HepG2 (cell line): ENCODE measurements around the gene NUDT14. TPM values are rescaled to one million over a fixed set of nuclear protein-coding genes. Genes with fewer than 3 reads are reported as not detected.

Source experiments
- ATAC-seq: fragments of 200-7000 bp; cut with Tn5 transposase; 3 replicates; pipeline ENCODE4 v1.9.1; 2020; ENCODE audit warnings: mild to moderate bottlenecking, moderate library complexity
- BruUV-seq: library from RNA; stranded (reverse); fragments of 400-500 nt; replicated peaks from 2 replicates; lab custom pipeline; 2021; lab: Mats Ljungman, UMichigan
- CTCF ChIA-PET: fragments of 300-600 bp; formaldehyde crosslinking; extraction: SDS; loops from one replicate; lab custom pipeline; 2021; ENCODE audit warnings: low total read pairs, inconsistent platforms, low intra/inter-chr PET ratio; lab: Yijun Ruan, JAX
- POLR2A ChIA-PET: fragments of 350-600 bp; sonication (Branson Sonifier 250); formaldehyde crosslinking; loops from one replicate; lab custom pipeline; 2020; ENCODE audit warnings: antibody characterized with exemption, inconsistent platforms; lab: Yijun Ruan, JAX
- DNase-seq: peaks from one replicate; pipeline ENCODE4 v3.0.0-alpha.2; 2015; ENCODE audit warnings: low spot score
- FAIRE-seq: peaks from 3 replicates; lab custom pipeline; 2011; peaks lifted over from hg19 to GRCh38; lab: Jason Lieb, UNC
- H2AFZ ChIP-seq: one replicate; pipeline ENCODE4 v1.6.1; 2011; ENCODE audit warnings: low read length, inconsistent platforms
- H3K27ac ChIP-seq: fragments of 300-600 bp; 3 replicates; pipeline ENCODE4 v1.8.0; 2011; ENCODE audit warnings: mixed run types, mild to moderate bottlenecking, mixed read lengths, low read length, inconsistent platforms; ENCODE audit not compliant: insufficient read depth; ENCODE audit errors: extremely low read length
- H3K27me3 ChIP-seq, 2 experiments: fragments of 200-600 bp in 1 of 2; 2 replicates in 1 of 2; 3 replicates in 1 of 2; pipeline versions ENCODE4 v1.6.0 to v1.8.0; 2011; ENCODE audit warnings: low read length in 2 of 2, mild to moderate bottlenecking in 2 of 2, moderate library complexity in 2 of 2, inconsistent platforms in 1 of 2; ENCODE audit not compliant: insufficient read depth in 2 of 2, control insufficient read depth in 1 of 2
- H3K36me3 ChIP-seq, 2 experiments: fragments of 200-600 bp in 1 of 2; replicated peaks in 1 of 2; 2 replicates in 1 of 2; 3 replicates in 1 of 2; pipeline versions ENCODE4 v1.5.1 to v1.8.0; 2011; ENCODE audit warnings: low read length in 2 of 2, inconsistent platforms in 1 of 2; ENCODE audit not compliant: insufficient read depth in 2 of 2, control insufficient read depth in 1 of 2
- H3K4me1 ChIP-seq: 2 replicates; pipeline ENCODE4 v1.5.1; 2012; ENCODE audit warnings: low read length, inconsistent platforms; ENCODE audit not compliant: insufficient read depth
- H3K4me2 ChIP-seq: 2 replicates; pipeline ENCODE4 v1.6.0; 2011; ENCODE audit warnings: low read depth, low read length, inconsistent platforms
- H3K4me3 ChIP-seq, 3 experiments: fragments of 200-600 bp in 1 of 3; sonication (generic), shearing (Covaris generic) in 1 of 3; replicated peaks in 1 of 3; 2 replicates each; pipeline ENCODE4 v1.5.1; 2011 to 2016; ENCODE audit warnings: low read length in 3 of 3, inconsistent platforms in 2 of 3, low read depth in 2 of 3, mild to moderate bottlenecking in 2 of 3, control low read depth in 1 of 3, mixed read lengths in 1 of 3; ENCODE audit not compliant: insufficient read depth in 1 of 3
- H3K79me2 ChIP-seq: one replicate; pipeline ENCODE4 v1.6.1; 2011; ENCODE audit warnings: low read length, inconsistent platforms; ENCODE audit not compliant: insufficient read depth
- H3K9ac ChIP-seq: 2 replicates; pipeline ENCODE4 v1.6.0; 2011; ENCODE audit warnings: mild to moderate bottlenecking, low read depth, low read length, inconsistent platforms; ENCODE audit not compliant: insufficient read depth
- H3K9me3 ChIP-seq: 2 replicates; pipeline ENCODE4 v1.5.1; 2012; ENCODE audit warnings: mild to moderate bottlenecking, low read length
- H4K20me1 ChIP-seq: 2 replicates; pipeline ENCODE4 v1.6.0; 2011; ENCODE audit warnings: inconsistent platforms, mild to moderate bottlenecking, low read length, moderate library complexity; ENCODE audit not compliant: insufficient read depth
- ASH2L ChIP-seq: fragments of 300-600, 200-600 bp; sonication (generic); IDR thresholded peaks from 2 replicates; pipeline ENCODE4 v1.7.0; 2017; ENCODE audit warnings: low read depth, mild to moderate bottlenecking, moderate library complexity, mixed read lengths, low read length; ENCODE audit not compliant: insufficient read length
- JUNB ChIP-seq: sonication (generic); formaldehyde crosslinking; IDR thresholded peaks from 2 replicates; pipeline ENCODE4 v1.8.0; 2022; ENCODE audit warnings: missing genetic modification reagents, mild to moderate bottlenecking, borderline replicate concordance
- MYC ChIP-seq: sonication (generic); formaldehyde crosslinking; IDR thresholded peaks from 2 replicates; pipeline ENCODE4 v1.9.0; 2021; ENCODE audit warnings: missing genetic modification reagents, borderline replicate concordance
- NFYB ChIP-seq: sonication (generic); formaldehyde crosslinking; IDR thresholded peaks from 2 replicates; pipeline ENCODE4 v1.4.0; 2020; ENCODE audit warnings: missing genetic modification reagents
- PCBP1 ChIP-seq: fragments of 200-400 bp; formaldehyde crosslinking; IDR thresholded peaks from 2 replicates; pipeline ENCODE4 v1.6.1; 2017; ENCODE audit warnings: mild to moderate bottlenecking, low read depth, low read length, borderline replicate concordance
- RARG ChIP-seq: sonication (generic); formaldehyde crosslinking; IDR thresholded peaks from 2 replicates; pipeline ENCODE4 v1.4.0; 2020; ENCODE audit warnings: low read depth, mild to moderate bottlenecking, missing genetic modification reagents
- TOE1 ChIP-seq: sonication (generic); formaldehyde crosslinking; IDR thresholded peaks from 2 replicates; pipeline ENCODE4 v1.4.0; 2020; ENCODE audit warnings: mild to moderate bottlenecking, missing genetic modification reagents
- ZBTB1 ChIP-seq: sonication (generic); formaldehyde crosslinking; IDR thresholded peaks from 2 replicates; pipeline ENCODE4 v1.4.0; 2020; ENCODE audit warnings: missing genetic modification reagents, borderline replicate concordance
- ZNF253 ChIP-seq: sonication (generic); formaldehyde crosslinking; IDR thresholded peaks from 2 replicates; pipeline ENCODE4 v1.8.0; 2022; ENCODE audit warnings: mild to moderate bottlenecking, missing genetic modification reagents, borderline replicate concordance
- ZNF383 ChIP-seq: sonication (generic); formaldehyde crosslinking; IDR thresholded peaks from 2 replicates; pipeline ENCODE4 v1.4.0; 2020; ENCODE audit warnings: missing genetic modification reagents, mild to moderate bottlenecking, borderline replicate concordance
- ZNF44 ChIP-seq: sonication (generic); formaldehyde crosslinking; IDR thresholded peaks from 2 replicates; pipeline ENCODE4 v1.5.1; 2020; ENCODE audit warnings: mild to moderate bottlenecking, missing genetic modification reagents
- ZNF501 ChIP-seq: sonication (generic); formaldehyde crosslinking; IDR thresholded peaks from 2 replicates; pipeline ENCODE4 v1.5.1; 2020; ENCODE audit warnings: mild to moderate bottlenecking, moderate library complexity, missing genetic modification reagents
- ZNF569 ChIP-seq: sonication (generic); formaldehyde crosslinking; IDR thresholded peaks from 2 replicates; pipeline ENCODE4 v1.5.0; 2020; ENCODE audit warnings: mild to moderate bottlenecking, missing genetic modification reagents, moderate library complexity, borderline replicate concordance
- WGBS: methylation state at CpG from one replicate; pipeline ENCODE4 v1.1.6; 2017; ENCODE audit warnings: low lambda C conversion rate; 5-methylcytosine and 5-hydroxymethylcytosine counted together
- in situ Hi-C: cut with HindIII; loops from 2 replicates; pipeline ENCODE4 v1.10.0; 2017; ENCODE audit warnings: low pct_unique_long_range_greater_than_20kb; ENCODE audit not compliant: extremely low pct_ligation_motif_present
- intact Hi-C: fragments of 100-400 bp; cut with micrococcal nuclease; formaldehyde crosslinking; loops from one replicate; pipeline ENCODE4 v1.10.0; 2022; ENCODE audit not compliant: unreplicated experiment
- polyA plus RNA-seq, 8 experiments: library from polyadenylated mRNA; depleted of rRNA in 3 of 8; stranded (reverse) in 7 of 8; unstranded in 1 of 8; fragments of >200 nt; fragmentation: Illumina TruSeq in 4 of 8; extraction: Trizol in 4 of 8; gene quantifications; 2 replicates each; pipeline versions ENCODE4 v1.2.1 to v1.2.3, GENCODE V29; 2011 to 2016; ENCODE audit warnings: low read depth in 4 of 8, missing spikeins in 1 of 8, mixed read lengths in 1 of 8; ENCODE audit not compliant: insufficient read depth in 1 of 8
- total RNA-seq, 5 experiments: library from RNA; depleted of rRNA; stranded (reverse); fragments of >200 nt; fragmentation: Illumina TruSeq; extraction: Trizol; gene quantifications; 2 replicates each; pipeline ENCODE4 v1.2.3, GENCODE V29; 2016; ENCODE audit warnings: low read depth in 1 of 5
- TF ChIP-seq, protein P1 (sequence below): sonication (generic); formaldehyde crosslinking; IDR thresholded peaks from 2 replicates; pipeline ENCODE4 v1.4.0; 2020; ENCODE audit warnings: mild to moderate bottlenecking, missing genetic modification reagents, borderline replicate concordance
- TF ChIP-seq, protein P2 (sequence below): sonication (generic); formaldehyde crosslinking; IDR thresholded peaks from 2 replicates; pipeline ENCODE4 v1.5.0; 2020; ENCODE audit warnings: mild to moderate bottlenecking, missing genetic modification reagents, borderline replicate concordance
- TF ChIP-seq, protein P3 (sequence below): IDR thresholded peaks from 2 replicates; pipeline ENCODE4 v1.4.0; 2020; ENCODE audit warnings: mild to moderate bottlenecking, missing genetic modification reagents

The NUDT14 gene
- total and polyA plus RNA-seq, 2 of the 13 experiments (the other 11 are each of a cell fraction or from before 2014, with no cell fraction given), result 5.8 to 6.1 TPM

DNA sequence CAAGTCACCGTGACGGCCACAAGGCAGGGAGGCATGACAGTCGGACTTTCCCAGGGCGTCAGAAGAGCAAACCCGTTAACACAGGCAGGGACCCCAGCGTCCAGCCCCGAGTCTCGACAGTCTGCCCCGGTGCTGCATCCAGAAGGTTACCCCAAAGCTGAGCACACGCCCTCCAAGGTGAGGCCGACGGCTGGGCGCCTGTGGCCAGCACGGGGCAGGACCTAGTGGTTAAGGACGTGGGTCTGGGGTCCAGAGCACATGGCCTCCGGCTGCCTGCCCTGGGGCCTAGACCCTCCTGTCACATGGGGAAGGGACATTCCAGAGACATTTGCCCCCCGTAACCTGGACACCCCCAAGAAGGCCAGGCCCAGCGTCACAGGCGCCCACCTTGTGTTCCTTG lies 37.5 kb upstream of the NUDT14 start:
- no peaks in the 10 kb centered on the region for H3K4me1 ChIP-seq
- ATAC-seq (no peak), DNase-seq (no peak), FAIRE-seq (no peak)
- in situ Hi-C loops, result no loop called here
- no peak overlapping the region for H3K4me3 ChIP-seq
- H3K9ac ChIP-seq, result no peak overlapping the region
- ChIA-PET POLR2A (no interaction called here), CTCF (no interaction called here)
- WGBS, result 100% methylated on average over 6 of the region's 19 CpGs
- H4K20me1 ChIP-seq, result no peaks in the 10 kb centered on the region
- H3K27ac ChIP-seq, result no peak overlapping the region
- no peaks in the 10 kb centered on the region for H3K9me3 ChIP-seq
- no peak overlapping the region for H3K4me2 ChIP-seq
- no peaks in the 10 kb centered on the region for H3K79me2 ChIP-seq
- peaks cover 20 to 23% of the 10 kb centered on the region in 2 experiments; a peak in 4 of 5 replicates for H3K36me3 ChIP-seq
- TF ChIP-seq JUNB (no peak), ZBTB1 (CRISPR knock-in tag) (no peak), ZNF501 (CRISPR knock-in tag) (no peak), TOE1 (no peak), ASH2L (no peak), ZNF44 (CRISPR knock-in tag) (no peak), RARG (no peak), ZNF253 (no peak), MYC (CRISPR knock-in tag) (no peak), ZNF383 (CRISPR knock-in tag) (no peak), NFYB (CRISPR knock-in tag) (no peak), ZNF569 (no peak), PCBP1 (no peak)
- TF ChIP-seq, protein P1, sequence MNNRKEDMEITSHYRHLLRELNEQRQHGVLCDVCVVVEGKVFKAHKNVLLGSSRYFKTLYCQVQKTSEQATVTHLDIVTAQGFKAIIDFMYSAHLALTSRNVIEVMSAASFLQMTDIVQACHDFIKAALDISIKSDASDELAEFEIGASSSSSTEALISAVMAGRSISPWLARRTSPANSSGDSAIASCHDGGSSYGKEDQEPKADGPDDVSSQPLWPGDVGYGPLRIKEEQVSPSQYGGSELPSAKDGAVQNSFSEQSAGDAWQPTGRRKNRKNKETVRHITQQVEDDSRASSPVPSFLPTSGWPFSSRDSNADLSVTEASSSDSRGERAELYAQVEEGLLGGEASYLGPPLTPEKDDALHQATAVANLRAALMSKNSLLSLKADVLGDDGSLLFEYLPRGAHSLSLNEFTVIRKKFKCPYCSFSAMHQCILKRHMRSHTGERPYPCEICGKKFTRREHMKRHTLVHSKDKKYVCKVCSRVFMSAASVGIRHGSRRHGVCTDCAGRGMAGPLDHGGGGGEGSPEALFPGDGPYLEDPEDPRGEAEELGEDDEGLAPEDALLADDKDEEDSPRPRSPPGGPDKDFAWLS (CRISPR knock-in tag), result no peak
- TF ChIP-seq, protein P2, sequence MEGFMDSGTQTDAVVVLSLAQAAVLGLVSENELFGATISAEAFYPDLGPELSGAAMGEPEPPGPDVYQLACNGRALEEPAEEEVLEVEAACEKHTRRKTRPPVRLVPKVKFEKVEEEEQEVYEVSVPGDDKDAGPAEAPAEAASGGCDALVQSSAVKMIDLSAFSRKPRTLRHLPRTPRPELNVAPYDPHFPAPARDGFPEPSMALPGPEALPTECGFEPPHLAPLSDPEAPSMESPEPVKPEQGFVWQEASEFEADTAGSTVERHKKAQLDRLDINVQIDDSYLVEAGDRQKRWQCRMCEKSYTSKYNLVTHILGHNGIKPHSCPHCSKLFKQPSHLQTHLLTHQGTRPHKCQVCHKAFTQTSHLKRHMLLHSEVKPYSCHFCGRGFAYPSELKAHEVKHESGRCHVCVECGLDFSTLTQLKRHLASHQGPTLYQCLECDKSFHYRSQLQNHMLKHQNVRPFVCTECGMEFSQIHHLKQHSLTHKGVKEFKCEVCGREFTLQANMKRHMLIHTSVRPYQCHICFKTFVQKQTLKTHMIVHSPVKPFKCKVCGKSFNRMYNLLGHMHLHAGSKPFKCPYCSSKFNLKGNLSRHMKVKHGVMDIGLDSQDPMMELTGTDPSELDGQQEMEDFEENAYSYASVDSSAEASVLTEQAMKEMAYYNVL (CRISPR knock-in tag), result no peak
- TF ChIP-seq, protein P3, sequence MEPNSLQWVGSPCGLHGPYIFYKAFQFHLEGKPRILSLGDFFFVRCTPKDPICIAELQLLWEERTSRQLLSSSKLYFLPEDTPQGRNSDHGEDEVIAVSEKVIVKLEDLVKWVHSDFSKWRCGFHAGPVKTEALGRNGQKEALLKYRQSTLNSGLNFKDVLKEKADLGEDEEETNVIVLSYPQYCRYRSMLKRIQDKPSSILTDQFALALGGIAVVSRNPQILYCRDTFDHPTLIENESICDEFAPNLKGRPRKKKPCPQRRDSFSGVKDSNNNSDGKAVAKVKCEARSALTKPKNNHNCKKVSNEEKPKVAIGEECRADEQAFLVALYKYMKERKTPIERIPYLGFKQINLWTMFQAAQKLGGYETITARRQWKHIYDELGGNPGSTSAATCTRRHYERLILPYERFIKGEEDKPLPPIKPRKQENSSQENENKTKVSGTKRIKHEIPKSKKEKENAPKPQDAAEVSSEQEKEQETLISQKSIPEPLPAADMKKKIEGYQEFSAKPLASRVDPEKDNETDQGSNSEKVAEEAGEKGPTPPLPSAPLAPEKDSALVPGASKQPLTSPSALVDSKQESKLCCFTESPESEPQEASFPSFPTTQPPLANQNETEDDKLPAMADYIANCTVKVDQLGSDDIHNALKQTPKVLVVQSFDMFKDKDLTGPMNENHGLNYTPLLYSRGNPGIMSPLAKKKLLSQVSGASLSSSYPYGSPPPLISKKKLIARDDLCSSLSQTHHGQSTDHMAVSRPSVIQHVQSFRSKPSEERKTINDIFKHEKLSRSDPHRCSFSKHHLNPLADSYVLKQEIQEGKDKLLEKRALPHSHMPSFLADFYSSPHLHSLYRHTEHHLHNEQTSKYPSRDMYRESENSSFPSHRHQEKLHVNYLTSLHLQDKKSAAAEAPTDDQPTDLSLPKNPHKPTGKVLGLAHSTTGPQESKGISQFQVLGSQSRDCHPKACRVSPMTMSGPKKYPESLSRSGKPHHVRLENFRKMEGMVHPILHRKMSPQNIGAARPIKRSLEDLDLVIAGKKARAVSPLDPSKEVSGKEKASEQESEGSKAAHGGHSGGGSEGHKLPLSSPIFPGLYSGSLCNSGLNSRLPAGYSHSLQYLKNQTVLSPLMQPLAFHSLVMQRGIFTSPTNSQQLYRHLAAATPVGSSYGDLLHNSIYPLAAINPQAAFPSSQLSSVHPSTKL (CRISPR knock-in tag), result no peak
- H3K27me3 ChIP-seq, result no peaks in the 10 kb centered on the region
- intact Hi-C loops, result no loop called here
- no peak overlapping the region for H2AFZ ChIP-seq
- BruUV-seq, result no TSS peak
